ENCODE measurements around the gene PDGFB. TPM values are rescaled to one million over a fixed set of nuclear protein-coding genes. Genes with fewer than 3 reads are reported as not detected.
A peak's percentile ranks its signal among the peaks of the same experiment; 100 is the strongest.

PDGFB gene
- total RNA-seq, 2 donors from 2014 or later: 1.9 to 5.6 TPM

DNA sequence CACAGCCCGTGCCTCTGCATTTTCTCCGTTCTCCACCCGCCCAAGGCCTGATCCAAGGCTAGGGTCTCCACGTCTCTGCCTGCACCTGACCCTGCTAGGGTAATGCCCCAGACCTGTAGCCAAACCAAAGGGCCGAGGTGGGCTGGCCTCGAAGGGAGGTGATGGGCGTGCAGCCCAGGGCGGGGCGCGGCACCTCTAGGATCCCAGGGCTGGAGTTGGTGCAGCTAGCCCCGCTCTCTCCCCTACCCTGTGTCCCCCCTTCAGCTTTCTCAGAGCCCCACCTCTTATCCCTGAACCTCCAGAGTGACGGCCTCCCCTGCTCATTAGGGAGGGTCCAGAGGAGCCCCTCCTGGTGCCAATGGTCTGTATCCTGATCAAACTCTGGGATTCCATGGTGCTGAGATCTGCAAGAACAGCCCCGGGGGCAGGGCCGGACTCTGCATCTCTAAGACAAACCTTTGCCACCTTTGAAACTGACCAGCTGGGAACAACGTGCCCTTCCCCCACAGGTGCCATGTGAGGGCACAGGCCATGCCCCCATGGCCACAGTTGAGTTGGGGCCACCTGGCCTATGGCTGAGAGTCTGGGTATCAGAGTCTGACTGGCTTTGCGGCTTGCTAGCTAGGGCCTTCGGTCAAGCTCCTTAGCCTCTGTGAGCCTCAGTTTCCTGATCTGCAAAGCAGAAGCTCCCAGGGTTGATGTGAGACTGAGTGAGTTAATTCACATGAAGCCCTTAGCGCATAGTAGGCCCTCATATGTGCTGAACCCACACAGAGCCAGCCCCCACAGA, 69.2 kb downstream of the PDGFB start:
- H3K27me3 ChIP-seq: no peaks in the 10 kb centered on the region
- H3K9ac ChIP-seq (ENCODE audit: low read depth in 2 of 2, low read length in 2 of 2): peak overlapping the region in 1 of 2 donors; percentile 43
- H3K27ac ChIP-seq: peak overlapping the region; percentile 13
- intact Hi-C loops (cut with DNase I): loop anchor here (10.0 kb wide), 1 partner anchor 349 kb away; the partner anchor contains the start of gene ATF4
- no peak for TF ChIP-seq CTCF (IDR thresholded peaks at IDR 0.05)
- no peaks in the 10 kb centered on the region for H3K9me3 ChIP-seq
- H3K4me1 ChIP-seq: peaks cover 6% of the 10 kb centered on the region
- H3K4me3 ChIP-seq: no peak overlapping the region
- peak; percentile 17 for DNase-seq
- H3K36me3 ChIP-seq: no peaks in the 10 kb centered on the region

GRCh38 chr22:39174498-39175352, 70.1 kb downstream of the PDGFB start:
- TF ChIP-seq CTCF (IDR thresholded peaks at IDR 0.05): no peak
- Histone ChIP-seq H3K4me1 (peaks cover 6% of the 10 kb centered on the region), H3K9ac (ENCODE audit: low read depth in 2 of 2, low read length in 2 of 2) (peak overlapping the region in 1 of 2 donors; percentile 46), H3K27ac (peak overlapping the region; percentile 13), H3K4me3 (no peak overlapping the region), H3K36me3 (no peaks in the 10 kb centered on the region), H3K27me3 (no peaks in the 10 kb centered on the region), H3K9me3 (no peaks in the 10 kb centered on the region)
- intact Hi-C loops (cut with DNase I): loop anchor here (10.0 kb wide), 1 partner anchor 350 kb away; the partner anchor contains the start of gene ATF4
- peak; percentile 49 for DNase-seq

DNA sequence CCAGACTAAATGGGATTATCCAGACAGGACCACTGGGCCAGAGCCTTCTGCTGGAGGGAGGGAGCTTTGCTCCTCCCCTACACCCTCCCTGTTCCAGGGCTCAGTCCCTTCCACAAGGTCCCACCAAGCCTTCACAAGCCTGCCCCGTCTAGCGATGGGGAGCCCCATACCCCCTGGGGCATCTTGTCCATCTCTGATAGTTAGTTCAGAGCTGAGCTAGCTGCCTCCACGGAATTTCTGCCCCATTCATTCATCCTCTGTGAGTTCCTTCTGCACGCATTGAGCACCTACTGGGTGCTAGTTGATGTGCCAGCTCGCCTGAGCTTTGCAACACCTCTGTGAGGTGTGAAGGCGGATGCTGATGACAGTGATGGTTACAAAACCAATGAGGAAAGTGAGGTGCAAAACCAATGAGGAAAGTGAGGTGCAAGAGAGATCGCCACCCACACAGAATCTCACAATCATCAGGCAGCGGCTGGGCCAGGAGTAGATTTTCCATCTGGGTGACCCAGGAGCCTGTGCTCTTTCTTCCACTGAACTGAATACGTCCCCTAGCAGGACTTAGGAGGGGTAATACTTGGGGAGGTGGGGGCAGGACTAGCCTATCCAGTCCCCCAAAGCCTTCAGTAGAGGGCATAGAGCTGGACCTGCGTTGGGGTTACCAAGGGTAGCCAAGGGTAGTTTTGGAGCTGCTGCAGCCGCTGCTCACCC, 70.8 kb downstream of the PDGFB start:
- no peak for TF ChIP-seq CTCF (IDR thresholded peaks at IDR 0.05)
- no peaks in the 10 kb centered on the region for H3K9me3 ChIP-seq
- intact Hi-C loops (cut with DNase I): loop anchor here (10.0 kb wide), 1 partner anchor 351 kb away; the partner anchor contains the start of gene ATF4
- no peaks in the 10 kb centered on the region for H3K36me3 ChIP-seq
- H3K27ac ChIP-seq: peak overlapping the region; percentile 13
- H3K9ac ChIP-seq (ENCODE audit: low read depth in 2 of 2, low read length in 2 of 2): peak overlapping the region in 1 of 2 donors; percentile 46
- H3K4me3 ChIP-seq: no peak overlapping the region
- no peaks in the 10 kb centered on the region for H3K27me3 ChIP-seq
- no peak for DNase-seq
- H3K4me1 ChIP-seq: peaks cover 6% of the 10 kb centered on the region

Other genes with a start within 250 kb of the PDGFB start
- 10 to 100 TPM; 13.5 to 49.0 TPM for gene APOBEC3C, start 230.7 kb downstream of the PDGFB start, total RNA-seq
- 1 to 10 TPM; 6.0 to 7.0 TPM for gene APOBEC3D, start 223.9 kb downstream of the PDGFB start, total RNA-seq
- gene APOBEC3F, start 204.1 kb downstream of the PDGFB start, total RNA-seq: 1 to 10 TPM; 7.0 to 7.3 TPM
- 1 to 10 TPM; 2.1 to 3.9 TPM for gene APOBEC3G, start 167.7 kb downstream of the PDGFB start, total RNA-seq
- under 1 TPM in 1 of 2 donors, not detected in 1; 0.45 TPM for gene APOBEC3H, start 147.7 kb downstream of the PDGFB start, total RNA-seq
- gene CBX7, start 92.3 kb downstream of the PDGFB start, total RNA-seq: 10 to 100 TPM; 15.0 to 21.1 TPM
- gene RPL3, start 74.6 kb upstream of the PDGFB start, total RNA-seq: 1,000 to 10,000 TPM; 1,796 to 1,829 TPM
- 1 to 10 TPM; 1.8 to 4.3 TPM for gene SYNGR1, start 105.0 kb upstream of the PDGFB start, total RNA-seq
- gene TAB1, start 154.8 kb upstream of the PDGFB start, total RNA-seq: 10 to 100 TPM; 16.1 to 31.3 TPM
- gene MGAT3, start 212.0 kb upstream of the PDGFB start, total RNA-seq: 10 to 100 TPM in 1 of 2 donors, 1 to 10 TPM in 1; 8.9 to 19.1 TPM